Parathyroid adenoma (tissue), 2 donors: ENCODE data around the gene IFITM10.
"Not testable (repeated sequence)": the region's sequence is repeated elsewhere in the genome, so short reads cannot be mapped to it uniquely, and the experiment has no call there.

Experiments
- H2AFZ ChIP-seq: fragments of 300-600 bp; sonication (generic); one replicate; pipeline ENCODE4 v1.7.0; 2017; ENCODE audit warnings: antibody characterized with exemption, mild to moderate bottlenecking
- H3K27ac ChIP-seq: fragments of 300-600 bp; sonication (generic); one replicate; pipeline ENCODE4 v1.7.0; 2017
- H3K27me3 ChIP-seq: fragments of 300-600 bp; sonication (generic); one replicate; pipeline ENCODE4 v1.7.0; 2017; ENCODE audit warnings: low read length; ENCODE audit not compliant: control insufficient read depth, insufficient read depth
- H3K36me3 ChIP-seq: fragments of 300-600 bp; sonication (generic); one replicate; pipeline ENCODE4 v1.7.0; 2017; ENCODE audit warnings: low read length; ENCODE audit not compliant: control insufficient read depth, insufficient read depth
- H3K4me1 ChIP-seq: fragments of 300-600 bp; sonication (generic); one replicate; pipeline ENCODE4 v1.7.0; 2017; ENCODE audit warnings: control low read depth
- H3K4me2 ChIP-seq: fragments of 300-600 bp; sonication (generic); one replicate; pipeline ENCODE4 v1.7.0; 2017; ENCODE audit warnings: low read length
- H3K4me3 ChIP-seq: fragments of 300-600 bp; sonication (generic); one replicate; pipeline ENCODE4 v1.7.0; 2017; ENCODE audit warnings: low read depth, low read length
- H3K79me2 ChIP-seq: fragments of 300-600 bp; sonication (generic); one replicate; pipeline ENCODE4 v1.7.0; 2017; ENCODE audit warnings: control low read depth
- H3K9ac ChIP-seq: fragments of 300-600 bp; sonication (generic); one replicate; pipeline ENCODE4 v1.7.0; 2017; ENCODE audit warnings: mild to moderate bottlenecking
- H3K9me3 ChIP-seq: fragments of 300-600 bp; sonication (generic); one replicate; pipeline ENCODE4 v1.7.0; 2017; ENCODE audit warnings: low read length; ENCODE audit not compliant: control insufficient read depth
- donor health status: primary hyperparathyroidism.

IFITM10 gene

GRCh38 chr11:1684886-1685874 lies 65.2 kb downstream of the IFITM10 start:
- not testable (repeated sequence) for H3K27ac ChIP-seq, H3K4me3 ChIP-seq, H3K79me2 ChIP-seq, H3K9me3 ChIP-seq, H3K36me3 ChIP-seq, H3K27me3 ChIP-seq, H3K9ac ChIP-seq, H3K4me2 ChIP-seq, H2AFZ ChIP-seq, H3K4me1 ChIP-seq

GRCh38 chr11:1683904-1684572 lies 66.4 kb downstream of the IFITM10 start:
- not testable (repeated sequence) for H3K9me3 ChIP-seq, H3K27me3 ChIP-seq, H3K4me2 ChIP-seq, H3K4me3 ChIP-seq, H3K27ac ChIP-seq, H3K79me2 ChIP-seq, H3K9ac ChIP-seq, H3K36me3 ChIP-seq, H3K4me1 ChIP-seq, H2AFZ ChIP-seq

- not testable (repeated sequence) for H3K27ac ChIP-seq, H3K9me3 ChIP-seq, H3K9ac ChIP-seq, H3K4me2 ChIP-seq, H3K36me3 ChIP-seq, H3K79me2 ChIP-seq, H3K27me3 ChIP-seq, H3K4me1 ChIP-seq, H3K4me3 ChIP-seq, H2AFZ ChIP-seq
Measured at GRCh38 chr11:1683216-1683615, 67.2 kb downstream of the IFITM10 start.
